LHCN-M2 (cell line): ENCODE data around the gene KRTAP4-2. TPM values are rescaled to one million over a fixed set of nuclear protein-coding genes. Genes with fewer than 3 reads are reported as not detected.
A peak's percentile ranks its signal among the peaks of the same experiment; 100 is the strongest.
"Not testable (repeated sequence)": the region's sequence is repeated elsewhere in the genome, so short reads cannot be mapped to it uniquely, and the experiment has no call there.

Experiments used
- DNase-seq: peaks from one replicate; pipeline ENCODE4 v3.0.0-alpha.2; 2012; ENCODE audit warnings: low read depth
- polyA plus RNA-seq: library from polyadenylated mRNA; unstranded; fragments of >200 nt; gene quantifications from one replicate; pipeline ENCODE4 v1.2.1, GENCODE V29; 2012; ENCODE audit warnings: missing spikeins
- total RNA-seq: library from RNA; depleted of rRNA; stranded (reverse); fragments of >200 nt; gene quantifications from 2 replicates; pipeline ENCODE4 v1.2.3, GENCODE V29; 2014; rRNA removed

The KRTAP4-2 gene
- not detected in 2 replicates for total RNA-seq
- not detected for polyA plus RNA-seq

GRCh38 chr17:41177727-41178271 is at the start of gene KRTAP4-2:
TSS of gene KRTAP4-2 (minus strand) at chr17:41178221. CDS start at chr17:41178164, 57 bp downstream.
- no peak for DNase-seq

DNA sequence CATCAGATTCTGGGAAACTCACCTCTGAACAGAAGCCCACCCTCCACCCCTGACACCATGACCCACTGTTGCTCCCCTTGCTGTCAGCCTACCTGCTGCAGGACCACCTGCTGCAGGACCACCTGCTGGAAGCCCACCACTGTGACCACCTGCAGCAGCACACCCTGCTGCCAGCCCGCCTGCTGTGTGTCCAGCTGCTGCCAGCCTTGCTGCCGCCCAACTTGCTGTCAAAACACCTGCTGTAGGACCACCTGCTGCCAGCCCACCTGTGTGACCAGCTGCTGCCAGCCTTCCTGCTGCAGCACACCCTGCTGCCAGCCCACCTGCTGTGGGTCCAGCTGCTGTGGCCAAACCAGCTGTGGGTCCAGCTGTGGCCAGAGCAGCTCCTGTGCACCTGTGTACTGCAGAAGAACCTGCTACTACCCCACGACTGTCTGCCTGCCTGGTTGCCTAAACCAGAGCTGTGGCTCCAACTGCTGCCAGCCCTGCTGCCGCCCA is 48.6 kb upstream of the KRTAP4-2 start, which contains the start of gene KRTAP9-2:
KRTAP9-2 (plus strand) TSS at position 51 of the 498 bp plus-strand sequence; CDS start at position 58, 7 bp downstream.
- DNase-seq = not testable (repeated sequence)

GRCh38 chr17:41226051-41226450 is 48.0 kb upstream of the KRTAP4-2 start:
- DNase-seq = no peak

DNA sequence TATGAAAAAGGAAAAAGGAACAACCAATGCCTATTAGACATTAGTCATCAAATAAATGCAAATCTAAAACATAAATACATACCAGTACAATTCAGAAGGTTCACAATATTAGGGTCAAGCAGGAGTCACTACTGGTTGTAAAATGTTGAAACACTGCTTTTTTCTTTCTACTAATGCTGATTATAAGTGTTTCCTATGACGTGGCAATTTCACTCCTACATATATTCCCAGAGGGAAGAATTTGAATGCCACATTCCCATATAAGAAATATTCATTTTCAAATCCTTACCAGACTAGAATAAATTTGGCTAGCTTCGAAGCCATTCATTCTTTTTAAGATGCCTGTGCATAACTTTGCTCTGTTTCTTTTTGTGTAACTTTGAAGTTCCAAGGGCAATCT is 45.8 kb upstream of the KRTAP4-2 start:
- DNase-seq = no peak

- no peak for DNase-seq
These were observed 37.7 kb upstream of the KRTAP4-2 start for GRCh38 chr17:41215681-41216080.

DNA sequence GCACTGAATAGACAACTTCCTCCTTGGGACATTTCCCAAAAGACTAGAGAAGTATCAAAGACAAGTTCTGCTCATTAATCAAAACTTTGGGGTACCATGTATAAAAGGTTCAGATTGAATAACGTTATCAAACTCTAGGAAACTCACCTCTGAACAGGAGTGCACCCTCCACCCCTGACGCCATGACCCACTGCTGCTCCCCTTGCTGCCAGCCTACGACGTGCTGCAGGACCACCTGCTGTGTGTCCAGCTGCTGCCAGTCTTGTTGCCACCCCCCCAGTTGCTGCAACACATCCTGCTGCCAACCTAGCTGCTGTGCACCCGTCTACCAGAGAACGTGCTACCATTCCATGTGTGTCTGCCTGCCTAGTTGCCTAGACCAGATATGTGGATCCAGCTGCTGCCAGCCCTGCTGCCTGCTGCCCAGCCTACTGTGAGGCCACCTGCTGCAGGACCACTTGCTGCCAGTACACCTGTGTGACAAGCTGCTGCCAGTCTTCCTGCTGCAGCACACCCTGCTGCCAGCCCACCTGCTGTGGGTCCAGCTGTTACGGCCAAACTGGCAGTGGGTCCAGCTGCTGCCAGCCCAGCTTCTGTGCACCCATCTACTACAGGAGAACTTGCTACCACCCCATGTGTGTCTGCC is 34.6 kb upstream of the KRTAP4-2 start:
- DNase-seq = peak; percentile 36

- DNase-seq = peak; percentile 54
These were observed 33.9 kb upstream of the KRTAP4-2 start for GRCh38 chr17:41211845-41212466.

DNA sequence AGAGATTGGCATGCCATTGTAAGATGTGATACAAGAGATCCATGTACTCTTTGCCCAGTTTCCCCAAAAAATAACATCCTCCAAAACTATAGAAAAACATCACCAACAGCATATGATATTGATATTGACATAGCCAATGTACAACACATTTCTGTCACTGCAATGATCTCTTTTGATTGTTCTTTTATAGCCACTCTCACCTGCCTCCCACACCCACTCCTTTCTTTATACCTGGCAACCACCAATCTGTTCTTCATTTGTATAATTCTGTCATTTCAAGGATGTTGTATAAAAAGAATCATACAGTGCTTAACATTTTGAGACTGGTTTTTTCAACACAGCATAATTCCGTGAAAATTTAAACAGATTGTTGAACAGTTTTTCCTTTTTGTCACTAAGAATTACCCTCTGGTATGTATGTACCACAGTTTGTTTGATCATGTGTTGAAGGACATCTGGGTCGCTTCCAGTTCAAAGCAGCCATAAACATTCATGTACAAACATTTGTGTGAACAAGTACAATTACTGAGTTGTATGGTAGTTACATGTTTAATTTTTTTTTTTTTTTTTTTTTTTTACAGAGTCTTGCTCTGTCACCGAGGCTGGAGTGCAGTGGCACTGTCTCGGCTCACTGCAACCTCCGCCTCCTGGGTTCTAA is 21.5 kb upstream of the KRTAP4-2 start:
- DNase-seq = no peak

- DNase-seq = no peak
These were observed 18.0 kb upstream of the KRTAP4-2 start for GRCh38 chr17:41196068-41196467.

DNA sequence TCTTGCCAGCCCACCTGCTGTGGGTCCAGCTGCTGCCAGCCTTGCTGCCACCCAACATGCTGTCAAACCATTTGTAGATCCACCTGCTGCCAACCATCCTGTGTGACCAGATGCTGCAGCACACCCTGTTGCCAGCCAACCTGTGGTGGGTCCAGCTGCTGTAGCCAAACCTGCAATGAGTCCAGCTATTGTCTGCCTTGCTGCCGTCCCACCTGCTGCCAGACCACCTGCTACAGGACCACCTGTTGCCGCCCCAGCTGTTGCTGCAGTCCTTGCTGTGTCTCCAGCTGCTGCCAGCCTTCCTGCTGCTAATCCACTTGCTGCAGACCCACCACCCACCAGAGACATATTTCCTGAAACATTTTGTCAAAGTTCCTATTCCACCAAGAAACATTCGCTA is 12.3 kb upstream of the KRTAP4-2 start:
- peak; percentile 14 for DNase-seq

GRCh38 chr17:41189837-41190318 is 11.9 kb upstream of the KRTAP4-2 start, which contains the start of gene KRTAP9-1:
TSS of gene KRTAP9-1 (plus strand) at chr17:41189887. CDS start at chr17:41189887, 0 bp downstream.
- not testable (repeated sequence) for DNase-seq

DNA sequence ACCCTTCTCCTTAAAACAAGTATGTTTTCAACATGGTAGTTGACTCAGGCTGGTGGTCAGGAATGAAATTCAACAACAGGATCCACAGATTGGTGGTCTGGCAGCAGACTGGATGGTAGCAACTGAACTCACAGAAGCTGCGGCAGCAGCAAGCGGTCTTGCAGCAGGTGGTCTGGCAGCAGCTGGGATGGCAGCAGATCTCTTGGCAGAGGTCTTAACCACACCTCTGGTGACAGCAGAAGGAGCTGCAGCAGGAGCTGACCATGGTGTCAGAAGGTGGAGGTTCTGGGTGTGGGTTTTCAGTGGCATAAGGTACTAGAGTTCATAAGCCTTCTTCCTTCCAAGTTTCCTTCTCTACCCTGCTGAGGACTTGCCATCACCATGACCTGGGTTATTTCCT is 8.9 kb upstream of the KRTAP4-2 start:
- peak; percentile 60 for DNase-seq

DNA sequence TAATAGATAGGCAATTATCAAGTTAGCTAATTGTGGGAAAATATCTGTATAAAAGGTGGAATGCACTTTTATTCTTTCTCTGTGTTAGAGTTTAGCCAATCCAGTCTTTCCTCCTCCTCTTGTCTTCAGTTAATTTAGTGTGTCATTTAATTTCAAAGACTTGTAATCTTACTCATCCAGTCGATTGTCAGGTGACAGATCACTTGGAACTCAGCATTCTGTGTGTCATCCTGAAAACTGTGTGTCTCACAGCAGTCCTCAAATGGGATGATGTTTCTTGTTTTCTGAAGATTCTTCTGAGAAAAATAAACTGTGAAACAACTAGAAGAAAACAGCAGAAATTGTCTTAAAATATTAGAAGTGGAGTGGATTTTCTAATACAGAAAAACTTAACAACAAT is 7.0 kb upstream of the KRTAP4-2 start:
- DNase-seq = no peak

DNA sequence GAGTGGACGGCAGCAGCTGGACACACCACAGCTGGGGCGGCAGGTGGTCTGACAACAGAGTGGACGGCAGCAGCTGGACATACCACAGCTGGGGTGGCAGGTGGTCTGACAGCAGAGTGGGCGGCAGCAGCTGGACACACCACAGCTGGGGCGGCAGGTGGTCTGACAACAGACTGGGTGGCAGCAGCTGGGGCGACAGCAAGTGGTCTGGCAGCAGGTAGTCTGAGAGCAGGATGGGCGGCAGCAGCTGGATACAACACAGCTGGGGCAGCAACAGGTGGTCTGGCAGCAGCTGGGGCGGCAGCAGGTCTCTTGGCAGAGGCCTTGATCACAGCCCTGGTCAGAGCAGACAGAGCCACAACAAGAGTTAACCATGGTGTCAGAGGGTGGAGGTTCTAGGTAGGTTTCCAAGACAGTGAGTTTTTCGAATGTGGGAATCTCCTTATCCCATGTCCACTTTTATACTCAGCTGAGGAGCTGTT is 6.5 kb upstream of the KRTAP4-2 start, which contains the start of gene KRTAP4-1:
KRTAP4-1 (minus strand) TSS at position 432 of the 482 bp plus-strand sequence; CDS start at position 375, 57 bp downstream.
- peak; percentile 32 for DNase-seq

- DNase-seq = no peak
These were observed 1.0 kb upstream of the KRTAP4-2 start for GRCh38 chr17:41178843-41179616.

DNA sequence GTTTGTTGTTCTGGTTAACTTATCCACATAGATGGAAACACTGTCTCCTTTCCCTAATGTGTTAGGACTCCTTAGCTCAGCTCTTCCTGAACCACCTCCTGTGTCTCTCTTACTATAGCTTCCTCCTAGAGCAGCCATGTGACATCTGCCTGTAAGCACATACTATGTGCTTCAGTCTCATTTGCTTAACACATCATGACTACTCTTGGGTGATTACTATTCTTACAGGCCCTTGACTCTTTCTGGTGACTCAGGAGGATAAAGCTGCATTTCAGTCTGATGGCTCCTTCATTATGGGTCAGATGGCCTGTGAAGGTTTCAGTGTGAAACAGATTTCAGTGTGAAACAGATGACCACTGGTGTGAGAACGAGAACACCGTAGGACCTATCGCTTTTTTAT is 320 bp upstream of the KRTAP4-2 start:
- no peak for DNase-seq

- no peak for DNase-seq
These were observed 1.2 kb downstream of the KRTAP4-2 start for GRCh38 chr17:41176744-41177387.

DNA sequence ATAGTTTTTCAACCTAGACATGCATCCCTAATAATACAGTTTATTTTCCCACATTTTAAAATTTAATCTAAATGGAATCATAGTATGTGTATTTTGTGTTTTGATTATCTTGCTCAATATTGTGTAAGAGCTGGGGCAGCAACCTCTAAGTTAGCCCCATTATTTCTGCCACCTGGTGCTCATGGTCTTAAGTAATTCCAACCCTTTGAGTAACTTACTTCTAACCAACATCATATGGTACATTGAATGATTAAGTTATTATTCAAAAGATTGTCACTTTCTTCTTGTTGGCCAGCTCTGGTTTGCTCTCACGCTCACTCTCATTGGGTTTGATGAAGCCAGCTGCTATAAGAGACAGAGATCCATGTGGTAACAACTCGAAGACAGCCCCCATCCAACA is 6.1 kb downstream of the KRTAP4-2 start:
- DNase-seq = peak; percentile 35

- no peak for DNase-seq
These were observed 9.9 kb downstream of the KRTAP4-2 start, which contains the start of gene KRTAP4-3 for GRCh38 chr17:41168121-41168520. TSS of gene KRTAP4-3 (minus strand) at chr17:41168221. CDS start at chr17:41168172, 49 bp downstream.

DNA sequence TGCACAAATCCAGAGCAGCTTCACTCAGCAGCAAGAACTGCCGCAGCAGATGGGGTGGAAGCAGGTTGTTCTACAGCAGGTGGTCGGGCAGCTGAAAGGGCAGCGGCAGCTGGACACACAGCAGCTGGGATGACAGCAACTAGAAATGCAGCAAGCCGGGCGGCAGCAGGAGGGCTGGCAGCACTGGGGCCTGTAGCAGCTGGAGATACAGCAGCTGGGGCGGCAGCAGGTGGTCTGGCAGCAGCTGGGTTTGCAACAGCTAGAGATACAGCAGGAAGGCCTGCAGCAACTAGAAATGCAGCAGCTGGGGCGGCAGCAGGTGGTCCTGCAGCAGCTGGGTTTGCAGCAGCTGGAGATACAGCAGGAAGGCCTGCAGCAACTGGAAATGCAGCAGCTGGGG is 10.5 kb downstream of the KRTAP4-2 start:
- DNase-seq = peak; percentile 14
